ENCODE measurements around the gene TFDP1. TPM values are rescaled to one million over a fixed set of nuclear protein-coding genes. Genes with fewer than 3 reads are reported as not detected.
A peak's percentile ranks its signal among the peaks of the same experiment; 100 is the strongest.
"Not testable (repeated sequence)": the region's sequence is repeated elsewhere in the genome, so short reads cannot be mapped to it uniquely, and the experiment has no call there.

TFDP1 gene
- total RNA-seq, 1 donor from 2014 or later: 46.7 TPM

DNA sequence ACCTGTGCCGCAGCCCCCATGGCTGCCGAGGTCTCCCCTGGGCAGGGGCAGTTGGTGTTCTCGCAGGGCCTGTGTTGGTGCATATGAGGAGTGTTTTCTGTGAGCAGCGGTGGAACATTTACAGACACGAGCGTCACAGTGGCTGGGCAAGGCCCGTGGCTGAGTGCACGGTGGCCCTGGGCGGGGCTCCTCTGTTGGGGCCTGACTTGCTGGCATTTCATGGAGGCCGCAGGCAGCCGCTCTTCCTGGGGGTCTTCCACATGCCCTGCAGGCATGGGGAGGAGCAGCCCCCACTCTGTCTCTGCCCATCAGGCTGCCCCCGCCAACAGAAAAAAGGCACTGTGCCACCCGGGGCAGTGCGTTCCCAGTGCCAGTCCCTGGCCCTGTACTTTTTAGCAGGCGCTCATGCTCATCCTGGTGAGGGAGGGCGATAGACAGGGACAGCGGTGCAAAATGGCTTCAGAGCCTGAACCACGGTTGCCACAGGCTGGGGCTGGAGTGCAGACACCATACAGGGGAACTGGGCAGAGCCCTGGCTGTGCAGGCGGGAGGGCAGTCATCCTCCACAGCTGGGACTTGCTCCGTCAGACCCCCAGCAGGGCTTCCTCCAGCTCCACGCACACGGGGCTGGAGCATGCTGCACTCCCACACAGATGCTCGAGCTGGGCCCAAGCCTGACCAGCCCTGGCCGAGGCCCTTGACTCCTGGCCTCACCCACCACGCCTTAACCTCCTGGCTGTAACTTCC is 23.5 kb downstream of the TFDP1 start:
- intact Hi-C loops (cut with DNase I): no loop called here
- ATAC-seq: no peak

DNA sequence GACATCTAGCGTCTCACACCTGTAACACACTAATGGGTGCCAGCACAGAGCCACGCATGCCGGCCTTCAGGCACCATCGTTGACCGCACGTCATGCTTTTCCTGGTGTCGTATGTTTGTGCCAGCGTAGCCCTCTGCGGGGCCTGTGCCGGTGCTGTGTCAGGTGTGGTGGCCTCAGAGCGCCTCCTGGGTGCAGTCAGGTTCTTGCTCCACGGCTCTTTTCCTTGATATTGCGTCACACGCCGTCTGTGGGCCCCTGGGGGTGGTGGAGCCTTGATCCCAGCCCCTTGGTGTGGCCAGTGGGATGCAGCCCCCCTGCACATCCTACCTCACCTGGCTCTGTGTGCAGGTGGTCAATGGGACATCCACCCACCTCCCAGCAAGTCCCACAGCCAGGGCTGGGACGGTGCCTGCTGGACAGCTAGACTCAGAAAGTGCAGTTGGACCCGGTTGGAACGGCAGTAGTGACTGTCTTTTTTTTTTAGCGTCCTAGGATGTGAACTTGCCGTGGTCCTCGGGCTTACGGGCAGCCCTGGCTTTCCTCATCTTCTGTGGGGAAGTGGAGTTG is 24.5 kb downstream of the TFDP1 start:
- intact Hi-C loops (cut with DNase I): no loop called here
- no peak for DNase-seq (ENCODE audit: missing footprints)
- no peak for ATAC-seq

More for the DNA sequence above, 23.5 kb downstream of the TFDP1 start:
- no peak for DNase-seq (ENCODE audit: missing footprints)

DNA sequence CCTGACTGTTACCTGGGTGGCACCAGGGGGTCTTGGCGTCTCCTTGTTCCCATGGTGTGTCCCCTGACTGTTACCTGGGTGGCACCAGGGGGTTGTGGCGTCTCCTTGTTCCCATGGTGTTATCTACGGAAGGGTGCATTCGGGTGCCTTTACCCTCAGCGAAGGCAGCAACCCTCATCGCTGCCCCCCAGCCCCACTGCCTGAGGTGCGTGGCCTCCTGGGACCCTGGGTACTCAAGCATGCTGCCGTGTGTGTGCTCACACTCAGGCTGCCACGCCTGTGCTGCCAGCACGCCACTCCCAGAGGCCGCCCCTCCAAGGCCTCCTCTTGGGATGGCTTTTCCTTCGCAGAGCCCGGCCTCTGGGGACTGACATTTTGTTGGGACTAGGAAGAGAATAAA is 25.1 kb downstream of the TFDP1 start:
- DNase-seq (ENCODE audit: missing footprints): no peak
- intact Hi-C loops (cut with DNase I): no loop called here
- ATAC-seq: no peak

DNA sequence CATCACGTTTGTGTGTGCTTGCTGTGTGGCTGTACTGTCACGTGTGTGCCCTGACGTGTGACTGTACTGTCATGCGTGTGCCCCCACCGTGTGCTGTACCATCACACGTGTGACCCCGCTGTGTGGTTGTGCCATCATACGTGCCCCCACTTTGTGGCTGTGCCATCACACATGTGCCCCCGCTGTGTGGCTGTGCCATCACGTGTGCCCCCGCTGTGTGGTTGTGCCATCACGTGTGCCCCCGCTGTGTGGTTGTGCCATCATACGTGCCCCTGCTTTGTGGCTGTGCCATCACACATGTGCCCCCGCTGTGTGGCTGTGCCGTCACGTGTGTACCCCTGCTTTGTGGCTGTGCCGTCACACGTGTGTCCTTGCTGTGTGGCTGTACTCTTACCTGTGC is 25.7 kb downstream of the TFDP1 start:
- ATAC-seq (no peak), DNase-seq (ENCODE audit: missing footprints) (no peak)
- intact Hi-C loops (cut with DNase I): no loop called here

DNA sequence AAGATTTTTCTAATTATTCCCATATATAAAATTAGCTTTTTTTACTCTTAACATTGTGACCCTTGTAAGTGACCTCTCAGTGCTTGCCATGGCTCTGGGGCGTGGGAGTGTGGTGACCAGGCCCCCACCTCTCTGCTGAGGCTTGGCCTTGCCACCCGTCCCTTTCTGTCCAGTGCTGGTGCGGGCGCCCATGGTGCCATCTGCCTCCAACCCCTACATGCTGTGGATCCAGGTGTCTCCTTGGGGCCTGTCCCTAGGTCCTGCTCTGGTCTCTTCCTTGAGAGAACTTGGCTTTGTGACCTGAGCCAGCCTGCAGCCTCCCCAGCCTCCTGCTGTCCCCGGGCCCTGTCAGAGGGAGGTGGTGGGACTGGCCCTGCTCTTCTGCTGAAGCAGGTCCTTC is 27.4 kb downstream of the TFDP1 start:
- intact Hi-C loops (cut with DNase I): no loop called here
- DNase-seq (ENCODE audit: missing footprints) (no peak), ATAC-seq (no peak)

DNA sequence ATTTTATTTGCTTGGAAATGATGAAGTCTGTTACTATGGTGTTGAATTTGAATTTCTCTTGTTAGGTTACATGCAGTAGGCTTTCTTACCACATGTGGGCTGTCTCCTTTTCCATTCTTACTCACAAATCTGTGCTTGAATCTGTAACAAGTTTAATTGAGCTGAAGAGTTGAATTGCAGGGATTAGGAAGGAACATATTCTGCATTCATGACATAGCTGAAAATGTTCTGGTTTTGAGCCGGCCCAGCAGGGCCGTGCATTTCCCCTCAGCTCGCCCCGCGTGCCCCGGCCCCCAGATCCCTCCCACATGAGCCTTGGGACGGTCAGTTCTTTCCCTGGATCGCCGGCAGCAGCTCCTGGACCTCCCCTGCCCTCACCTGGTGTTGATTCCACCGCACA is 28.1 kb downstream of the TFDP1 start:
- no peak for DNase-seq (ENCODE audit: missing footprints)
- no peak for ATAC-seq
- intact Hi-C loops (cut with DNase I): no loop called here

DNA sequence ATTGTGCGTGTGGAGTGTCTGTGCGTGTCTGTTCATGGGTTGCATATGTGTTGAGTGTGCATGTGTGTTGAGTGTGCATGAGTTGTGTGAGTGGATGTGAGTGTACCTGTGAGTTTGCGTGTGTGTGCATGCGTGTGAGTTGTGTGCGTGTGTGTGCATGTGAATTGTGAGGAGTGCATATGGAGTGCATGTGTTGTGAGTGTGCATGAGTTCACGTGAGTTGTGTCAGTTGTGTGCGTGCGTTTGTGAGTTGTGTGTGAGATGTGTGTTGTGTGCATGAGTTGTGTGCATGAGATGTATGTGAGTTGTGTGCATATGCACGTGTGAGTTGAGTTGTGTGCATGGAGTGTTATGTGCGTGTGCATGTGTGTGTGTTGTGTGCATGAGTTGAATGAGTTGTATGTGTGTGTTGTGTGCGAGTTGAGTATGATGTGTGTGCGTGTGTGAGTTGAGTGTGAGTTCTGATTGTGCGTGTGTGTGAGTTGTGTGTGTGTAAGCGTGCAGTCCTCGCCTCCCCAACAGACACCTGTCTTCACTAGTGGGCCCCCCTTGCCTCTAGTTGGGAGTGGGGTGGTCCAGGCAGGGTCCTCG is 29.3 kb downstream of the TFDP1 start:
- DNase-seq (ENCODE audit: missing footprints): no peak

DNA sequence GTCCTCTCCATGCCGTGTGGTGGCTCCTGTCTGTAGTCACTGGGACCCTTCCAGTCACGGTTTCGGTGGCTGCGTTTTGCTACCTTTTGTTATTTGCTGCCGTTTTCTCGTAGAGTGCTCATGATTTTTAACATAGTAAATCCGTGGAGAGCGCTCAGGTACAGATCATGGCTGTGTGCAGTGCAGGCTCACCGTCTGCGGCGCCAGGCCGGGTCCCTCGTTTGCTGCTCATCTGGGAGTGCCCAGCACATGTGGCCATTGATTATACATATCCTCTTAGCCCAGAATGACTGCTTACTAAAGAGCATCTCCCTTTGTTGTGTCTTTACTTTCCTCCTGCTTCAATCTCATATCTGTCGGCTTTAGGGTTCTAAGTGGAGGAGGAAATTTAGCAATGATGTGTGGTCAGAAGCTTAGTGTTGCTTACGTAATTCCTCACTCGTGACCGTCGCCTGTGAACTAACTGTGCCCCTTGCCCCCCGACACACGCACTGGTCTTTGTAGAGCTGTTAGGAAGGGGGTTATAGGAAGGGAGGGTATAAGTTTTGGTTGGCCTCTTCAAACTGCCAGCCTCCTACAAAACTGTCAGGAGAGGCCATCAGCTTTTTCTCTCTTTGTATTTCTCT is 31.8 kb downstream of the TFDP1 start:
- no peak for ATAC-seq
- DNase-seq (ENCODE audit: missing footprints): peak; percentile 58
- intact Hi-C loops (cut with DNase I): no loop called here

More for the DNA sequence above, 29.3 kb downstream of the TFDP1 start:
- ATAC-seq: no peak
- intact Hi-C loops (cut with DNase I): no loop called here

DNA sequence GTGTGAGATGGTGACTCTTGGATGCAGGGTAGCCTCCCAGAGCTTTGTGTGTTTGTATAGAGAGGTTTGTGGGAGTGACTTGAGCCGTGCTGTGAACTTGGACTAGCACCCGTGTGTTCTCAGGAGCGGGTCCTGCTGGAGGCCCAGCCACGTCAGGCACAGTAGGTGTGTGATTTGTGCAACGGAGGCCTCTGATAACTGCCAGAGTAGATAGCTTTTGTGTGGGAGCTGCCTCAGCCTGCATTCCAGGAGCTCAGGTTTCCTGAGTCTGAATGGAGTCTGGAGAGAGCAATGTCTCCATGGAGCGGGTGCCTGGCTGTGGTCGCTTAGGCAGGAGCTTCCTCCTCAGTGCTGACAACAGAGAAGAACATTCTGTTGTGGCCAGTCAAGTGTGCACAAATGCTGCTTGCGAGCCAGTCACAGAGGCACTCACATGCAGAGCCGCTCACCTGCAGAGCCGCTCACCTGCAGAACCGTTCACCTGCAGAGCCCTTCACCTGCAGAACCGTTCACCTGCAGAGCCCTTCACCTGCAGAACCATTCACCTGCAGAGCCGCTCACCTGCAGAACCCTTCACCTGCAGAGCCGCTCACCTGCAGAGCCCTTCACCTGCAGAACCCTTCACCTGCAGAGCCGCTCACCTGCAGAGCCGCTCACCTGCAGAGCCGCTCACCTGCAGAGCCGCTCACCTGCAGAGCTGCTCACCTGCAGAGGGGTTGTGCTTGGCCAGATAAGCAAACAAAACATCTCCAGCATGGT is 32.6 kb downstream of the TFDP1 start:
- ATAC-seq: no peak
- intact Hi-C loops (cut with DNase I): no loop called here
- DNase-seq (ENCODE audit: missing footprints): peak; percentile 45

DNA sequence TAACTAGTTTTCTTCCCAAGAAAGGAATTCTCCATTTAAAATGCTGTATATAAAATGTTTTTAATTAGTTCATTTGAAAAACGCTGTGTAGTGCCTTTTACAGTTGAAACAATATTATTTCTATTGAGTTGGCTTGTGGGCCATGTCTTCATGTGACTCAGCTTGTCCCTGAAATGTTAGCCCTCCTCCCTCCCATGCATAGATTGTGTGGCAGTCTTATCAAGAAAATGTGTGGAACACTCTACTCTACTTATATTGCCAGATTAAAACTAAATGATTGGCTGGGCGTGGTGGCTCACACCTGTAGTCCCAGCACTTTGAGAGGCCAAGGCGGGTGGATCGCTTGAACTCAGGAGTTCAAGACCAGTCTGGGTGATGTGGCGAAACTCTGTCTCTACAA is 33.4 kb downstream of the TFDP1 start:
- intact Hi-C loops (cut with DNase I): no loop called here
- ATAC-seq: no peak
- no peak for DNase-seq (ENCODE audit: missing footprints)

DNA sequence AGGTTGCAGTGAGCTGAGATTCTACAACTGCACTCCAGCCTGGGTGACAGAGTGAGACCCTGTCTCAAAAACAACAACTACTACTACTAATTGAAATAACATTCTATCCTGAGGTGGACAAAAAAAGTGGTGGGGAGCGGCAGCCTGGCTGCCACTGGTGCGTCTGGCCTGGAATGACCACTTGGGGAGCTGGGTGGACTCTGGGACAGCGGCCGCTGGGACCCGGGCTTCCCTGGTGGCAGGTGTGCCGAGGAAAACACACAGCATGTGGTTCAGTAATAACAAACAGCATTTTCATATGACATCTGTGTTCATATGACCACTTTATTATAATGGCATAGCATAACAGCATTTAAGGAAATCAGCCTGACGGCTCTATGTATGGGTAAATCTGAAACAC is 33.9 kb downstream of the TFDP1 start:
- ATAC-seq: no peak
- intact Hi-C loops (cut with DNase I): no loop called here
- peak; percentile 53 for DNase-seq (ENCODE audit: missing footprints)

DNA sequence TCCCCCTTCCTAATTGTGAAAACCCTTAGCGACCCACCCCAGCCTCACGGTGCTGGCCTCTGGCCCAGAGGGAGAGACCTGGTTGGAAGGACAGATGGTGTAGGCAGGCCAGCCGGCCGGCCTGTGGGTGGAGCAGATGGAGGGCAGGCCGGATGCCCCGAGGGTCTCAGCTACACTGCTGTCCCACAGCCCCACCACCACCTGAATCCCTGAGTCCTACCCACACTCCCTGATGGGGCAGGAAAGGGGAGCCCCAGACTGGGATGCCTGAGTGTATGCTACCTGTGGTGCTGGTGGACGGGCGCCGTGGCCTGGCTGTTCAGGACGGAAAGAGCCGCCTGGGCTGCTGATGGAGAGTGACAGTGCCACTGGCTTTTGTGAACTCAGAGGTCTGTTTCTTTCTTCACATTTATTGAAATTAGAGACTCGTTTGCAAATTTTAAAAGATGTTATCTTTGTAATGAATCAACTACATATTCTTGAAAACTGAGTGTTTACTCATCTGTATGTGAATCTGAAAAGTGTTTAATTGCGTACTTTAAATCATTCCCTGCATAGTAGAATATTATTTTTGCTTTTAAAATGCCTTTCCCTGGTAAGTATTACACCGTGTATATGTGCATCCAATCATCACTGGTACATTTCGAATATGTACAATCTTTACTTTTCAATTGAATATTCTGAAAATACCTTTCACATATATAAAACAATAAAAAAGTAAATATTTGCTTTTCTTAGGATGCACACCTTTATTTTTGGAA is 35.7 kb downstream of the TFDP1 start:
- DNase-seq (ENCODE audit: missing footprints) (peak; percentile 70), ATAC-seq (no peak)
- intact Hi-C loops (cut with DNase I): no loop called here

DNA sequence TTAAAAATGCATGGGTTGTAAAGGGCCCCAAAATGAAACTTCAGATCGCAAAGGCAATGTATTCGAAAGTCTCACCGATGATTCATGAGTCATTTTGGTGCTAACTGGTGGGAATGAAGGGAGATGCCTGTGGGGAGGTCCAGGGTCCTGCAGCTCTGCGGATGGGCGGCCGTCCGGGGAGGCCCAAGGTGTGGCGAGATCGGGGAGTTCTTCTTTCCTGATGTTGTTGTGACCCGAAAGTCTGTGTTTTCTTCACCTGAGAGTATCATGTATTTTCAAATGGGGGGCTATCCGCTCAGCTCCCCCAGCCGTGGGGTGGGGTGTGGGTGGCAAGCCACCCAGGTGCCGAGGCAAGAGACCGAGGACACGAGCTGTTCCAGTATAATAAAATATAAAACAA is 36.5 kb downstream of the TFDP1 start:
- intact Hi-C loops (cut with DNase I): no loop called here
- no peak for ATAC-seq
- no peak for DNase-seq (ENCODE audit: missing footprints)

DNA sequence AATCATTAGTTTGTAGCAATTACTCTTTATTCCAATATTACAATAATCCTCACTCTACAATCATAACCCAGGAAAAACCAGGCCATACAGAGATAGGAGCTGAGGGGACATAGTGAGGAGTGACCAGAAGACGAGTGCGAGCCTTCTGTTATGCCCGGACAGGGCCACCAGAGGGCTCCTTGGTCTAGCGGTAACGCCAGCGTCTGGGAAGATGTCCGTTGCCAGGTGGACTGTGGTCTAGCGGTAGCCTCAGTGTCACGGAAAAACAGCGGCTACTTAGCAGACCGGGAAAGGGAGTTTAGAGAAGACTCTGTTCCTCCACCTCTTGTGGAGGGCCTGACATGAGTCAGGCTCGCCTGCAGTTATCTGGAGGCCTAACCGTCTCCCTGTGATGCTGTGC is 36.9 kb downstream of the TFDP1 start:
- ATAC-seq; intact Hi-C loops (cut with DNase I): not testable (repeated sequence)
- peak; percentile 32 for DNase-seq (ENCODE audit: missing footprints)

DNA sequence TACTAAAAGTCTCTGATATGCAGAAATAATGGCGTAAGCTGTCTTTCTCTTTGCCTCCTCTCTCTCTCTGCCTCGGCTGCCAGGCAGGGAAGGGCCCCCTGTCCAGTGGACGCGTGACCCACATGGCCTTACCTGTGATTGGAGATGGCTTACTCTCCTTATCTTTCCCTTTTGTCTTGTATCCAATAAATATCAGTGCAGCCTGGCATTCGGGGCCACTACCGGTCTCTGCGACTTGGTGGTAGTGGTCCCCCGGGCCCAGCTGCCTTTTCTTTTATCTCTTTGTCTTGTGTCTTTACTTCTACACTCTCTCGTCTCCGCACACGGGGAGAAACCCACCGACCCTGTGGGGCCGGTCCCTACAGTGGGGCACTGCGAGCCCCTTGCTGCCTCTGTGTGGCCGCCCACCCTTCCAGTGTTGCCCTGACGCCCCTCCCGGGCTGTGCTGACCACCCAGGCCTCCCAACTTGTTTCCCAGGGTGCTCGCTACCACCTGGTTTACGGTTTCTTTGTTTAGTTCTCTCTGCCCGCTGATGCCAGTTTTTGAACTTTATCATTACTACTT is 37.5 kb downstream of the TFDP1 start:
- ATAC-seq; intact Hi-C loops (cut with DNase I): not testable (repeated sequence)
- peak; percentile 48 for DNase-seq (ENCODE audit: missing footprints)

DNA sequence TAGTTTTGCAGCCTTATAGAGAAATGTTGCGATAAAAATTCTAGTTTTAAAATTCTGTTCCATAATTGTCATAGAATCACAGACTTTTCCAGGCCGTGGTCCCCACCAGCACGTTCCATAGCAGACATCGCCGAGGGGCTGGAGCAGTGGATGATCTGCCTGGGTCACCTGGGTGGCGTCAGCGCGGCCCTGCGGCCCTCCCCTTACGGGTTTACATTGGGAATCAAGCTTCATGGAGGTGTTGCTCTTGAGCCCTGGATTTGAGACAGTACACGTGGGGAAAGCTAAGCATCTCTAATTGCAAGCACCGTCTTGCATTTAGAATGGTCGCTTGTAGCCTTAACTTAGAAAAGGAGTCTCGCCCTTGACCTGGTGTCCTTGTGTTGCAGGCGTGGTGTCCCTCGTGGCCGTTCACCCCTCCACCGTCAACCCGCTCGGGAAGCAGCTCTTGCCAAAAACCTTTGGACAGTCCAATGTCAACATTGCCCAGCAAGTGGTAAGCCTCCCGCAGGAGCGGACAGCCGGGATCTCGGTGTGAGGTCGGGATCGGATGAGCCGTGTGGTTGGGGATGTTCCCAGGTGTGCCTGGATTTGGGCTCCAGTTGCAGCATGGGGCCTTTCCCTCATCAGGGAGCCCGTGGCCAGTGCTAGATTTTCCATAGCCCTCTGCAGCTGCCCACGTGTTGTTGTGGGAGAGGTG is 38.4 kb downstream of the TFDP1 start:
- intact Hi-C loops (cut with DNase I): no loop called here
- ATAC-seq (no peak), DNase-seq (ENCODE audit: missing footprints) (no peak)

DNA sequence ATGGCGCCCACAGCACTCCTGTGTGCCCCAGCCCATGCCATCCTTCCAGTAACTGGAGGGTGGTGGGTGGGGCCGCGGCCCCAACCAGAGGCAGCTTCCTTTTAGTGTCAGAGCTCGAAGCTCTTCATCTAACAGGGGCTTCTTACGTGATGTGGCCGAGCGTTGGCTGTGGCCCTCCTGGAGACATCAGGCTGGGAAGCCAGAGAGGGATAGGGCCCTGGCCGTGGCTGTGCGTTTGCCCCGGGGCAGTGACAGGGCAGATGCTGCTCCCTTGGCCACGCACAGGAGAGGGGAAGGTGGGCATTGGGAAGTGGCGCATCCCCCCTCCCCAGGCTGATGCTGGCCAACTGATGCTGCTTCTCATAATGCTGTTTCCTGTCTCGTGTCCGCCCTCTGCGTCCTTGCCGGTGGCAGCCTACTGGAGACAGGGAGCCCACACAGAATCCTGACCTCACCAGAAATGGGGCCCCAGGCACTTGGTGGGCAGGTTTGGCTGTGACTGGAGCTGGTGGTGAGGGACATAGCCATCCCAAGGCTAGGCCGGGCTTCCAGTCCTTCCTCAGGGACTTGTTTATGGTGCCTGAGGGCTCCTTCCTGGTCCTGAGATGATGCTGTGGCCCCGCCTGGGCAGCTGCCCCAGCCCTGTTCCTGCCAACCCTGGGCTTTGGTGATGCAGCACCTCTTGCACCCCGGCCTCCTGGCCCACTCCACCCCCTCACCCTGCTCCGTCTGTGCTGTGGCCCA is 39.1 kb downstream of the TFDP1 start:
- intact Hi-C loops (cut with DNase I): no loop called here
- DNase-seq (ENCODE audit: missing footprints): no peak
- ATAC-seq: no peak
